HG02678 (cell line): ENCODE measurements around the gene ITCH.

ENCODE experiments used
- ATAC-seq: cut with Tn5 transposase; IDR thresholded peaks from one replicate; pipeline ENCODE4 v1.9.1; 2021; ENCODE audit warnings: mild to moderate bottlenecking, moderate library complexity; ENCODE audit not compliant: unreplicated experiment

The ITCH gene

DNA sequence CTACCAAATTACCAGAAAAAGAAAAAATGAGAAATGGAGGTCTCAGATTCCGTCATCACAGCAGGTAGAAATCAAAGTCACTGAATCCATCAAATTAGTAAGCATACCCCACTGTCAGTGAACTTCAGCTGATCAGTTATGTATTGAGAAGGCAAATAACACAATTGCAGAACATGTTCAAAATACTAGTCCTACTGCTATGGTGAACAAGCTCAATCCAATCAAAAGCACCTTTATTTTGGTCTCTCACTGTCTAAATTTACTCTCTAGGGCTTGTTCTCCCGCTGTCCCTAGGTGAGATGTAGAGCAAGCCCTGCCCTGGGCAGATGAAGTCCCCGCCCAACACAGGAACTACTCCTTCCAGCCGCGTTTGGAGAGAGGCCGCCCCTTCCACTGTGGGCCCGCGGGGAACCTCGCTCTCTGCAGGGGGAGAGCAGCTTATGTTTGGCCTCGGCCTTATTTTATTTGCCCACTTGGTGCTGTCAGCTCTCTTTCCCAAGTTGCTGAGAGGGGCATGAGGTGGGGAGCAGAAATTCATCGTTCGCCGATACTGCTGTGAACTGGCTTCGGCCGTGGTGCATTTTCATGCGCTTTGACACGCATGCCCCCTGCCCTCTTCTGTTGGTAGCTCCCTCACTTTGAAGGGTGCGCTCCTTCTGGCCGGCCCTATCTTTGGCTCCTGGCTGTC lies 181.2 kb downstream of the ITCH start:
- ATAC-seq = no peak

DNA sequence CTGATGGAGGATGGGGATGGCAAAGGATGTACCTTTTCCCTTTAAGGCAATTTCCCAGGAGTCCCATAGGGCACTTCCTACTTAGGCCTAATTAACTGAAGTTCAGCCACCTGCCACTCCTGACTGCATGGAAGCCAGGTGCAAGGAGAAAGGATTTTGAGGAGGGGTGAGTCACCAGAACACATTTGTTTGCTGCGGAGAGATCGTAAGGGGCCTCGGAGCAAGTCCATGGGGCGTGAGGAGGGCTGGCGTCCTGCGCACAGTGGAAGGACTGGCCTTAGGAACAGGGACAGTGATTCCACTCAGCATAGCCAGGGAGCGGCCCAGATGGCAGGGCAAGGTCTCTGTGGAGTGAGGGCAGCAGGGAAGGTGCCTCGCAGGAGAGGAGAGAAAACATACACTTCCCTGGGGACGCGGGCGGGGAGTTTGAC lies 183.7 kb downstream of the ITCH start:
- ATAC-seq = no peak

DNA sequence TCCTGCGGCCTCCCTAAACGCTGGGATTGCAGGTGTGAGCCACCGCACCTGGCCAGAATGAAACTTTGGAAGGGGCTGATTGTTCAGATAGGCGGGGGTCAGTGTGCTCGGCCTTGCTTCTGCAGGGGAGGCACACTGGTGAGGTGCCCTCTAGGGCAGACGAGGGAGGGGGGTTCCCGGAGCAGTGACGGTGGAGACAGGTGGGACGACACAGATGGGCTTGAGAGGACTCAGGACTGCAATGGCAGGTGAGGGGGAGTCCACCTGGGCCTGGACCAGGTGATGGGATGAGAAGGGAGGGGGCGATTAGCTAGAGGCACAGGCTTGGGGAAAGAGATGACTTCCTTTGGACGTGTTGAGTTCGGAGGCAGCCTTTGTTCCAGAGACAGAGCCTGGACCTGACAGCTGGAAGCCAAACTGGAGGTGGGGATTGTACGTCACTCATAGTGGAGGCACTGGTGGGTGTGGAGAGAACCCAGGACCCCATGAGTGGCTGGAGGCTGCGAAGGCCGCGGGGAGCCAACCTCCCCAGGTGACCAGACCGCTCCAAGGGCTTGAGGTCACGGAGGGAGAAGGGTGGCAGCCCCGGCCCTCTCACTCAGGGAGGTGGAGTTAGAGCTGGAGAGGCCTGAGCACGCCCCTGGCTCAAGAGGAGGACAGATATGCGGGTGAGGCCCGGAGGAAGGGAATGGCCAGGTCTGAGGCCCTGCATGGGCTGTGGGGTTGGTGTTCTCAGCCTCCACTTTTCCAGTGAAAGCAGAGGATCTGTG lies 185.0 kb downstream of the ITCH start:
- no peak for ATAC-seq

DNA sequence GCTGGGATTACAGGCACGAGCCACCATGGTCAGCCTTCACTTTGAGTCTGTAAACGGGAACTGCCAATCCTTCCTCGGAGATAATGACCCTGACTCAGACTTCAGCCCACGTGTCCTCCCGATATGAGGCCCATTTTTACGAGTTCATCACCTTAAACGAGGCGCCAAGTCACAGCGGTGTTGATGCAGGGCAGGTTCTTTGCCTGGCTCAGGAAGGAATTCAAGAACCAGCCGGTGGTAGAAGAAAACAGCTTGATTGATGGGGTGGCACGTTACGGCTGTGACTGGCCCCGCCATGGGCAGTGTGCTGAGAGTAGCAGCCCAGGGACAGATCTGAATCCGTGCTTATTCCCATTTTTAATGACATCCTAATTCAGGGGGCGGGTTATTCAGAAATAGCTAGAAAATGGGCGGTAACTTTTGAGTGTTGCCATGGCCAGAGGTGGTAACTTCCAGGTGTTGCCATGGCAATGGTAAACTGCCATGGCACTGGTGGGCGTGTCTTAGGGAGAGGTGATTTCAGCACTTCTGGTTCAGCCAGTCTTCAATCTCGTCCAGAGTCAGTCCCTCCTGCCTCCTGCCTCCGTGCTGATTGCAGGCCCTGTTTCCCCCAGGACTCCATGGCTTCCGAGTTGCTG lies 186.3 kb downstream of the ITCH start:
- ATAC-seq = no peak

DNA sequence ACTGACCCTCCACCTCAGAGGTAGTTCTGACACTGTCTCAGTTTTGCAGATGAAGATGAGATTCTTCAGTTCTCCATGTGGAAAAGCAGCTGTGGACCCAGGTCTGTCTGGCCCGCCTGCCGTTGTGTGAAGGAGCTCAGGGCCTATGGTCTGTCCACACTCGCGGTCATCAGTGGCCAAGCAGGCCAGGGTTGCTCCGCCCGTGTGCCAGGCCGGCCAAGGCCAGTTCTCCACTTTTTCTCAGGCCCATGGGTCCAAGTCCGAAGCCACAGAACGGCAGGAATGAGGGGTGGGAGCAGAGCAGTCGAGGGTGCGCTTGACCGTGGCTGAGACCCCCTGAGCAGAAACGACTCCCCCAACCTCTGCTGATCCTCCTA lies 186.8 kb downstream of the ITCH start:
- ATAC-seq = no peak

DNA sequence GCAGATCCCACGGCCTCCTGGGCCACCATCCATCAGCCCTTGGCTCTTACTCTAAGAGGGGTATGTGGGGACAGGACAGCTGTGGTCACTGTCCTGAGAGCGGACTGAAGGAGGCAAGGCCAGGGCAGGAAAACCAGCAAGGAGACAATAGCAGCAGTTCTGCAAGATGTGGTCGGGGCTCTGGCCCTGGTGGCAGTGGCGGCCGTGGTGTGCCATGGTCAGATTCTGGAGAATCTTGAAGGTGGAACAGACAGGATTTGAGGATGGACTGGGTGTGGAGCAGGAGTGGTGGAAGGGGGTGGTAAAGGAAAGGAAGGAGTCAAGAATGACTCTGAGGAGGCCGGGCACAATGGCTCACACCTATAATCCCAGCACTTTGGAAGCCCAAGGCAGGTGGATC lies 189.5 kb downstream of the ITCH start:
- ATAC-seq = no peak

DNA sequence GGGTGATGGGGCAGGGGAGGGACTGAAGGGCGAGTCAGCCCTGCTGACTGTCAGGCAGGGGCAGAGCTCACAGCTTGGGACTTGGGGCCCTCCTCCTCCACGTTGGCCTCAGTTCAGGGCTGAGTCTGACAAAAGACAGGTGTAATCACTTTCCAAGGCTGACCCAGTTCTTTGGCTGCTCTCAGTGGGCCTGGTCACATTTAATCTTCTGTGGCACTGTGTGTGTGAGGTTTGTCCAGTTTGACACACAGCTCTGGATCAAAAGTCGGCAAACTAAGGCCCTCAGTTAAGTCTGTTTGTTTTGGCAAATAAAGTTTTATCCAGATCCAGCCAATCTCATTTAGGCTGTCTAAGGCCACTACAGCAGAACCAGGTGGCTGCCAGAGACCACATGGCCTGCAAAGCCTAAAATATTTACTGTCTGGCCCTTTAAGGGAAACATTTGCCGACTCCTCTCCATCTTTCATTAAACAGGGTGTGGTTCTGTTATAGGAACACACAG lies 190.3 kb downstream of the ITCH start:
- ATAC-seq = no peak

DNA sequence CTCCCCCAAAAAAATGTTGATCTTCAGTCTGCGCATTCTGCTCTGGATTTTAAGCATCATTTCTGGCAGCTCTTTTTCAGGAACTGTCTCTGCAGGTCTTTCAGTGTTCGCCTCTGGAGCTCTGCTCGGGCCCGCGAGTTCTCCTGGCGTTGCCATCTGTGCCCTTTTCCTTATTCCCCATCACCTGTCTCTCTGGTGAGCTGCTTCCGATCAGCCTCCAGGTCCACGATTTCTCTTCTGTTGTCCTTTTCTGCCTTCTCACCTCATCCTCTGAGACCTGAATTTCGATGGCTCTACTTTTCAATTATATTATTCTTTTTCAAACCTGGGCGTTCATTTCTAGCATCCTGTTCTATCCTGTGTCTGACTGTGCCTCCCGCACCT lies 194.9 kb downstream of the ITCH start:
- ATAC-seq = no peak

DNA sequence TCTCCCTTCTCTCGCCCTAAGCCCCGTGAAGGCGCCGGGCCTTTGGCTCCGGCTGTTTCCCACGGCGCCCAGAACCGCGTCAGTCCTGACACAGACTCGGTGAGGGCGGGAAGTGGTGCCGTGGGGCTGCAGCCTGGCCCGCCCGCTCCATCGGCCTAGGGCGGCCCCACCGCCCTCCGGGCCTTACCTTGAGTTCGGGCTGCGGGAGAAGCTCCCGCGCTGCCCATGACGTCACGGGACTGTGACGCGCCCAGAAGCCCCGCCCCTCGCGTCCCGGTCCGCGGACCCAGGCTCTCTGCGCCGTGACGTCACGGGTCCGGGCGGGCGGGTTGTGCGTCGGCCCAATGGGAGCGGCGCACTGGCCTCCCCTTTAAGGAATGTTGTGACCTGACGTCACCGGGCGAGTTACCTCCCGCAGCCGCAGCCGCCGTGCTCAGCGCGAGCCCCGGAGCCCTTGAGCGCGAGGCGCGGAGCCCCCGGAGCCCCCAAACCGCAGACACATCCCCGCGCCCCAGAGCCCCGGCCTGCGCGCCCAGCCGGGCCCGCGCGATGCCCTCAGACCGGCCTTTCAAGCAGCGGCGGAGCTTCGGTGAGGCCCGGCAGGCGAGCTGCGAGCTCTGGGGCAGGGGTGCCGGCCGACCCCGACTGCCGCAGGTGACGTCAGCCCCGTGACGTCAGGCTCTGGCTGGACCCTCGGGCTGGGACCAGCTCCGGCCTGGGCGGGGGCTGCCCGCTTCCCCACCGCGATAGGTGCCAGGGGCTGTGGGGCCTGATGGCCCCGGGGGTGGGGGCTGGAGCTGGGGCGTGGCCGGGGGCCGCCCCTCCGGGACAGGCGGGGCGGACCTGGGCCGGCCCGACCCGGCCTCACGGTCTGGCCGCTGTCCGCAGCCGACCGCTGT lies 195.5 kb downstream of the ITCH start, which contains the start of gene MAP1LC3A:
TSS of gene MAP1LC3A (plus strand) at position 399 of the 899 bp plus-strand sequence. CDS start at position 550, 151 bp downstream.
- peak; percentile 69 for ATAC-seq

DNA sequence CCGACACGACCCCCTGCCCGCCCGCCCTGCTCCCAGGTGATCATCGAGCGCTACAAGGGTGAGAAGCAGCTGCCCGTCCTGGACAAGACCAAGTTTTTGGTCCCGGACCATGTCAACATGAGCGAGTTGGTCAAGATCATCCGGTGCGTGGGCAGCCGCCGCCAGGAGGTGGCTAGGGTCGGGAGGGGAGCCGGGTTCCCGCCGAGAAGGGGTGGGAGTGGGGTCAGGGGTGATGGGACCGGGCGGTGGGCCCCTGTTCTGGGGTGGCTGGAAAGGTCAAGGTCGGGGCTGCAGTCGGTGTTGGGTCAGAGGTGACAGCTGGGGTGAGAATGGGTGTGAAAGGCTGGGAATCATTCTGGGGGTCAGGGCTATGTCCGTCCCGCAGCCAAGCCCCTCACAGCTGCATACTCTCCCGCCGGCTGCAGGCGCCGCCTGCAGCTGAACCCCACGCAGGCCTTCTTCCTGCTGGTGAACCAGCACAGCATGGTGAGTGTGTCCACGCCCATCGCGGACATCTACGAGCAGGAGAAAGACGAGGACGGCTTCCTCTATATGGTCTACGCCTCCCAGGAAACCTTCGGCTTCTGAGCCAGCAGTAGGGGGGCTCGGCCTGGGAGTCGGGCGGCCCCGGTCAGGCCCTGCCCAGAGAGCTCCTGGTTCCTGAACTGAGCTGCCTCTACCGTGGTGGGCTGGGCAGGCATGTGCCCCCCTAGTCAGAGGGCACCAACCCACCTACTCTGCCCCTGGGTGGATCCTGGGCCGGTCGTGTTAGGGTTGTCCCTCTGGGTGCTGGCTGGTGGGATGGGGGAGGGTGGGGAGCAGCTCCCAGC lies 196.5 kb downstream of the ITCH start:
- no peak for ATAC-seq

DNA sequence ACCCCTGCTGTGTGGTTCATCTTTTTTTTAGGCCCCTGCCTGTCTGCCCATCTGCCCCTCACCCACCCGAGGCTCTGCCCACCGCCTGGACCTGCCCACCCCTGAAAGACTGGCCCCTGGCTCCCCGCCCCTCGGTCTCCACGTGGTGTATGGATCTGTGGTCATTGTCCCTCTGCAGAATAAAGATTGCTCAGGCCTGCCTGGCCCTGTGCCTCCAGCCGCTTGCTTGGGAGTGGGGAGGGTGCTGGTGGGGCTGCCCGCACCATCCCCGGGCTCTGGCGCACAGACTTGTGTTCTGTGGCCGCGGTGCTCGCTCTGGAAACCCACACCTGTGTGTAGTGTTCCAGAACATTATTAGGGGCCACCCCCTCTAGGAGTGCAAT lies 197.1 kb downstream of the ITCH start:
- no peak for ATAC-seq

DNA sequence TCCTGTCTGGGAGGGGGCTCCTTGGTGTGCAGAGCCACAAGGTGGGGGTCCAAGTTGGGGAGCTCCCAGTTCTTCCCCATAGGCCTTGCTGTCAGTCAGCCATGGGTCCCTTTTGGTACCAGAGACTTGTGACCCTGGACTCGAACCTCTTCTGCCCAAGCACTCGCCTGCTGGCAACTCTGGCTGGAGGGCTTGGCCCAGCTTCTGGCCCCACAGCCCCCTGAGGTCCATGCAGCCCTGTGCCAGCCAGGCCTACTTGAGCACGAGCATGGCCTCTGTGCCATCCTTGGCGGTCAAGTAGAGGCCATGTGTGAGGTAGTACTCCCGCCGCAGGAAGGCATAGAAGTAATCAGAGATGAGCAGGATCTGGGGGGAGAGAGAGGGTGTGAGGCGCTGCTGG lies 197.5 kb downstream of the ITCH start:
- ATAC-seq = no peak
